T-helper 17 cell (primary cell): Measurements from ENCODE around the gene MDFI. TPM values are rescaled to one million over a fixed set of nuclear protein-coding genes. Genes with fewer than 3 reads are reported as not detected.

Source experiments
- ATAC-seq: fragments of 150-1000 bp; cut with Tn5 transposase; 2 replicates; pipeline ENCODE4 v1.10.0; 2021; ENCODE audit warnings: mild to moderate bottlenecking, moderate library complexity
- DNase-seq, 3 donors: peaks; one replicate each; pipeline versions ENCODE4 v3.0.0 to v3.0.0-alpha.2; 2020 to 2021
- H3K9me3 ChIP-seq: one replicate; pipeline ENCODE4 v1.7.0; 2013; ENCODE audit warnings: low read length, mild to moderate bottlenecking; ENCODE audit not compliant: control insufficient read depth, poor library complexity, severe bottlenecking
- H3K27ac Mint-ChIP-seq: one replicate; pipeline ENCODE4 v1.8.0; 2022; ENCODE audit warnings: mild to moderate bottlenecking, moderate library complexity, mixed read lengths
- H3K27me3 Mint-ChIP-seq: one replicate; pipeline ENCODE4 v1.8.0; 2022; ENCODE audit warnings: mixed read lengths
- H3K36me3 Mint-ChIP-seq: one replicate; pipeline ENCODE4 v1.8.0; 2022; ENCODE audit warnings: low read depth, mixed read lengths
- H3K4me1 Mint-ChIP-seq: one replicate; pipeline ENCODE4 v1.8.0; 2022; ENCODE audit warnings: mild to moderate bottlenecking, mixed read lengths
- H3K4me3 Mint-ChIP-seq: one replicate; pipeline ENCODE4 v1.8.0; 2022; ENCODE audit warnings: mild to moderate bottlenecking, moderate library complexity, mixed read lengths
- total RNA-seq, 4 donors: library from RNA in 2 of 4; stranded (reverse) in 2 of 4; gene quantifications; one replicate each; pipeline ENCODE4 v1.2.3 and lab custom pipeline; 2022 to 2026

MDFI gene
- total RNA-seq, 2 donors from 2014 or later: not detected

DNA sequence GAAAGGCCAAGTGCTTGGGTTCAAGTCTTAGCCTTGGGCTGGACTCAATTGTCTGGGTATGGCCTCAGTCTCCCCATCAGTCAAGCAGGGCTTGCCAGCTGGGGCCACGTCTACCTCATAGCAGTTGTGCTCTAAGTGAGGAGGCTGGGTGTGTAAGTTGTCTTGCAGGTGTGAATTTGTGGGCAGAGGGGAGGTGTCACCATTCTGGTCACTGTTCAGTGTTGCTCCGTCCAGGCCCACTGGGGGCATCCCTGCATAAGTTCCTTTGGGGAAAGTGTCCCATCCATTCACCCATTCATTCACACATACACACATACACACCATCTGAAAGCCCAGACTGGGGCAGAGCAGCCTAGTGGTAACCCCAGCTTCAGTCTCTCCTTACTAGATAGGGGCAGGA is 60.8 kb downstream of the MDFI start:
- H3K4me3 Mint-ChIP-seq: no peak overlapping the region
- H3K9me3 ChIP-seq: no peaks in the 10 kb centered on the region
- ATAC-seq (no peak), DNase-seq (no peak)
- peaks cover 6% of the 10 kb centered on the region for H3K4me1 Mint-ChIP-seq
- no peaks in the 10 kb centered on the region for H3K27me3 Mint-ChIP-seq
- no peaks in the 10 kb centered on the region for H3K36me3 Mint-ChIP-seq
- no peak overlapping the region for H3K27ac Mint-ChIP-seq

DNA sequence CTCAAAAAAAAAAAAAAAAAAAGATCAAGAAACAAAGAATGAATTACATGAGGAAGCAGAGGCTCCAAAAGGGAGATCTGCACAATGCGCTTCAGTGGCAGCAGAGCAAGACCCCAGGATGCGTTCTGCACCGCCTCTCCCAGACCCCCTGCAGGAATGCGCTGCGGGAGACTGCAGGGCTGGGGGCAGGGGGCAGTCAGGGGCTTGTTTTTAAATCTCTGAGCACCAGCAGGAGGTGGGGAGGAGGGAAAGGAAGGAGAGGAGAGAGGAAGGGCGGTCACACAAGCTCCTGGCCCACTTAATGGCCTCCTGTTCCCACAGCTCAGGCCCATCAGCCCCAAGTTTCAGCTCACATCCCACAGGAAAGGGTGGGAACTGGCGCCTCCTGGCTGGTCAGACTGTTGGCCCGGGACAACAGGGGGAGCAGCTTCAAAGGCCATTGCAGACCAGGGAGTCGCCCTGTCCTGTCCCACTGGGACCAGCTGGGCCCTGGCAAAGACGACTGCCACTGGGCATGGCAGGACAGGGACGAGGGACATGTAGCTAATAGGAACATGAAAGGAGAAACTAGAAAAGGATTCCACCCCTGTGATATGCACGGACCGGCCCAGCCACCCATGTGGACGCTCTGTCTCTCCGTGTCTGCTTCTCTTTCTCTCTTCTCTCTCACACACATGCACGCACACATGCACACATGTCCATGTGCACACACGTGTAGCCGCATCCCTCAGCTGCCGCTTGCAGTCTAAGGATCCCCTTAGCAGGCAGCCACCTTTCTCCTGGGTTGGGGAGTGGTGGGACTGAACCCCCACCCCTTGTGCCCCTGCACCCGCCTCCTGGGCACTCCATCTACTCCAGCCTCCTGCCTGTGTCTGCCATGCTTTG is 62.4 kb downstream of the MDFI start:
- Mint-ChIP-seq H3K27me3 (no peaks in the 10 kb centered on the region), H3K4me3 (peak overlapping the region; percentile 52), H3K27ac (no peak overlapping the region), H3K36me3 (no peaks in the 10 kb centered on the region), H3K4me1 (peaks cover 11% of the 10 kb centered on the region)
- ATAC-seq (no peak), DNase-seq (no peak)
- no peaks in the 10 kb centered on the region for H3K9me3 ChIP-seq

GRCh38 chr6:41702089-41702745 is 63.9 kb downstream of the MDFI start:
- no peaks in the 10 kb centered on the region for H3K36me3 Mint-ChIP-seq
- H3K27me3 Mint-ChIP-seq: no peaks in the 10 kb centered on the region
- no peak overlapping the region for H3K4me3 Mint-ChIP-seq
- peak overlapping the region; percentile 32 for H3K27ac Mint-ChIP-seq
- H3K4me1 Mint-ChIP-seq: peaks cover 22% of the 10 kb centered on the region
- DNase-seq: no peak
- H3K9me3 ChIP-seq: no peaks in the 10 kb centered on the region
- no peak for ATAC-seq

- H3K4me3 Mint-ChIP-seq: no peak overlapping the region
- no peak for ATAC-seq
- H3K27me3 Mint-ChIP-seq: no peaks in the 10 kb centered on the region
- DNase-seq: no peak
- H3K36me3 Mint-ChIP-seq: no peaks in the 10 kb centered on the region
- no peaks in the 10 kb centered on the region for H3K9me3 ChIP-seq
- peaks cover 28% of the 10 kb centered on the region for H3K4me1 Mint-ChIP-seq
- no peak overlapping the region for H3K27ac Mint-ChIP-seq
These were observed 64.7 kb downstream of the MDFI start for GRCh38 chr6:41702771-41703494.

Other genes with a start within 250 kb of the MDFI start
- gene FOXP4, start 92.1 kb upstream of the MDFI start, total RNA-seq: 10 to 100 TPM in 1 of 2 donors, 1 to 10 TPM in 1; 7.5 to 10.6 TPM
- 10 to 100 TPM; 17.6 to 18.9 TPM for gene TFEB, start 97.1 kb downstream of the MDFI start, total RNA-seq
- gene PGC, start 108.9 kb downstream of the MDFI start, total RNA-seq: not detected
- 1 to 10 TPM; 5.2 to 6.9 TPM for gene FRS3, start 141.4 kb downstream of the MDFI start, total RNA-seq
- not detected for gene PRICKLE4, start 142.3 kb downstream of the MDFI start, total RNA-seq
- gene TOMM6, start 149.2 kb downstream of the MDFI start, total RNA-seq: 100 to 1,000 TPM in 1 of 2 donors, 10 to 100 TPM in 1; 99.1 to 111 TPM